Activated CD8-positive, alpha-beta memory T cell treated with anti-CD3 and anti-CD28 coated beads, Interleukin-2, amount 50 U/mL, for 48 hours (primary cell): Measurements from ENCODE around the gene OSBP2.

ENCODE experiments used
- DNase-seq: peaks from one replicate; pipeline ENCODE4 v3.0.0-alpha.2; 2020

Gene OSBP2

DNA sequence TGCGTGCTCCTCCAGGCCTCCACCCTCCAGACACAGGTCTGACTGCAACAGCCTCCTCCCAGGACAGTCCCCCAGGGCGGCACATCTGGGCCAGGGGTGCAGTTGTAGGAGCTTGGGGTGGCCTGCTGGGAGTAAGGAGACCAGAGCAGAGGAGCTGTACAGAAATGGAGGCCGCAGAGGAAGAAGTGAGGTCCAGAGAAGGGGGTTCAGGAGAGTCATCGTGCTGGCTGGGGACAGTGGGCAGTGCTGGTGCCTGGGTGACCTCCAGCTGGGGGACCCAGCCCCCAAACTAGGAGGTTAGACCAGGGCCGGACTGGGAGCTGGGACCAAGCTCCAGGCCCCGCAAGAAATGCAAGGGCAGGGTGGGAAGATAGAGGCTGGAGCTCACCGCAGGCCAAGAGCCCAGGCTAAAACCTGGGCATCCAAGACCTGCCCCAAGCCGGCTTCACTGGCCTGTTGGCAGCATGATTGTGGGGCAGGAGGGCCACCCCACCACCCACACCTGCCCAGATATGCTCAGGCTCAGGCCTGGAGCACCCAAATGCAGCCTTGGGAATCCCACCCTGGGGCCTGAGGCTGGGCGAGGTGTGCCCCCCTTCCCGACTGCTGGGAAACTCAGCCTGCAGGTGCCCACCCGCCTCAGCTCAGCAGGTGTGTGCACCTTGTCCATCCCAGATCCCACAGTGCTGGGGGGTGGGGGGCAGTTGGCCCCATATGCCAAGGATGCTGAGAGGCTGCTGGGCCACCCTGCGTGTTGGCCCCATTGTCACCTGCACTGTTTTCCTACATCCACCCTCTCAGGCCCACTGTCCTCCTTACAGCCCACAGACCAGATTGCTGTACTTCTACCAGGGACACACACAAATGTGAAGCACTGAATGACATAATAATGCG, 177.0 kb downstream of the OSBP2 start:
- DNase-seq, result no peak

- DNase-seq, result no peak
These were observed 177.8 kb downstream of the OSBP2 start for GRCh38 chr22:30872285-30873041.

- no peak for DNase-seq
These were observed 178.5 kb downstream of the OSBP2 start for GRCh38 chr22:30873086-30873650.

DNA sequence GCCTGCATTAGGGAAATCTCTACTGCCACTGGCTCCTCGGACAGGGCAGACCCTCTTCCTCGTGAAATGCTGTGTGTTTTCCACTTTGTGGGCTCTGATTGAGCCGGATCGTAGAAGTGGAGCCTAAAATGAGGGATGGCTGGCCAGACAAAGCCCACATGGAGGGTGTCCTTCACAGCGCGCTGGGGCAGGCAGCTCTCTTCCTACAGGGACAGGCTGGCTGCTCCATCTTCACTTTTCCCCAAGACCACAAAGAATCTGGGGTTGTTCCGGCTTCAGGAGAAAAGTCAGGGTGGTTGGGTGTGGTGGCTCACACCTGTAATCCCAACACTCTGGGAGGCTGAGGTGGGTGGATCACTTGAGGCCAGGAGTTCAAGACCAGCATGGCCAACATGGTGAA, 179.0 kb downstream of the OSBP2 start:
- no peak for DNase-seq

GRCh38 chr22:30874431-30875370, 180.0 kb downstream of the OSBP2 start:
- no peak for DNase-seq

- DNase-seq, result no peak
These were observed 181.0 kb downstream of the OSBP2 start for GRCh38 chr22:30875481-30876215.

GRCh38 chr22:30876221-30876751, 181.6 kb downstream of the OSBP2 start:
- no peak for DNase-seq

GRCh38 chr22:30876915-30877553, 182.4 kb downstream of the OSBP2 start:
- DNase-seq, result no peak

DNA sequence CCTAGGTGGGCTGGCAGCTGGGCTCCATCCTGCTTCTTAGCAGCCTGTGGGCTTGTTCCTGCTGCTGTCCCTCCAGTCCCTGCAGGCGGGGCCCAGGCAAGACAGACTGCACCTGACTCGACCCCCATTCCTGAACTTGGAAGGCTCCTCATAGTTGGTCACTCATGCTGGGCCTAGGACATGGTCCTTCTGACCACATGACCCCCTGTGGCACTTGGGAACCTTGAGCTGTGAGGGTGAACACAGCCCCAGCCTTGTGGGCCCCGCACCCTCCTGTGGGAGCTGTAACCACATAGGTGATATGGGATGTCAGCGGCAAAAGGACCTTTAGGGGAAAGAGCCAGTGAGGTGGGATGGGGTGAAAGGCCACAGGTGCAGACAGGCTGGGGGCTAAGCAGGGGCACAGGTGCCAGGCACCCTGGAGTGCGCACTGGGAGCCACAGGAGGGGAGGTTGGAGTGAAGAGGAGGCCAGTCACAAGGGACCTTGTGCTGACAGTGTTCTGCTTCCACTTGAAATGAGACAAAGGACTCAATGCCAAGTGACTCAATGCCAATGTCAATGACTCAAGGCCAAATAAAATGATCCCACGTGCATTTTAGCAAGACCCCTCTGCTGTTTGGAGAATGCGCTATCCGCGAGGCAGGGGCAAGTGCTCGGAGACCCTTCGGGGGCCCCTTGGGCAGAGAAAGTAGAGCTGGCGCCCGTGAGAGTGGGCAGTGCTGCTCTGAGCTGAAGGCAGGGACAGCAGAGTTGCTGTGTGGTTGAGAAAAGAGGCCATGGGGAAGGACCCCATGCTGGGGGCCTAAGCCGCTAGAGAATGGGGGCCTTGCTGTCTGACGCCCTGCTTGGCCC, 183.2 kb downstream of the OSBP2 start:
- DNase-seq, result no peak

GRCh38 chr22:30878516-30879414, 184.1 kb downstream of the OSBP2 start:
- DNase-seq, result no peak

GRCh38 chr22:30879415-30879797, 184.7 kb downstream of the OSBP2 start:
- no peak for DNase-seq

DNA sequence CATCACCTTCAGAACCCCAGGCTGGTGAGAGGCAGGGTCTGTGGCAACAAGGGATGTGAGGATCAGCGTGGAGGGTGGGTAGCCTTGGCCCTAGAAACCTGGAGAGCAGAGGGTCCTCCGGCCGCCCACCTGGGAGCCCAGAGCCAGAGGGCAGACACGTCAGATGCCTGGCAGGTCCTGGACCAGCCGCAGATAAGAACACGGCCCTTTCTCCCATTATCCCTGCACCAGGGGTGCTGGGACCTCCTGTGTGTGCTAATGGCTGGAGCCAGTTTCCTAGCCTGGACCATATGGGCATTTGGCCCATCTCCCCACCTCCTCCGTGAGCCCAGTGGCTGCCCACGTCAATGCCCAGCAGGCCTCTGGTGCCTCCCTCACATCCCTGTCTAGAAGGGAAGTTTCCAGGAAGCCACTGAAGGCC, 185.5 kb downstream of the OSBP2 start:
- DNase-seq, result no peak

- no peak for DNase-seq
These were observed 186.2 kb downstream of the OSBP2 start for GRCh38 chr22:30880847-30881246.

- DNase-seq, result no peak
These were observed 186.9 kb downstream of the OSBP2 start for GRCh38 chr22:30881361-30882183.

DNA sequence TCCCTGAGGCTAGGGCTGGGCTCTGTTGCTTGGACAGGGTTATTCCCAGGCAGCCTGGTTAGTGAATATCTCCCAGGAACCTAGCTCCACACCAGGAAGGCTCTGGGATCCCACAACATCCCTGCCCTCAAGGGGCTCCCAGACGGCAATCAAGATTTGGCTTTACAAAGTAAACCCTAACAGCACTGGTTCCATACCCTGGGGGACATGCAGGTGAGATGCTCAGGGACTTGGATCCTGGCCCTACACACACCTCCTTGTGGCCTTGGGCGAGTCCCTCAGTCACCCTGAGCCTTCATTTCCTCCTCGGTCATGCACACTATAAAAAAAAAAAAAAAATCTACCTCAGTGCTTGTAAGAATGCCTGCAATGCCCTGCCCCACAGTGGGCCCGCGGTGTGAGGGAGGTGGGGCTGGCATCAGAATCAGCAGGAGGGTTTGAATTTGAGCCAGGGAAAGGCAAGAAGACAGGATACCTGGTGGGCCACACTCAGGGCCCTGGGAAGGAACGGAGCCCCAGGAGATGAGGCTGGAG, 187.6 kb downstream of the OSBP2 start:
- DNase-seq, result no peak

DNA sequence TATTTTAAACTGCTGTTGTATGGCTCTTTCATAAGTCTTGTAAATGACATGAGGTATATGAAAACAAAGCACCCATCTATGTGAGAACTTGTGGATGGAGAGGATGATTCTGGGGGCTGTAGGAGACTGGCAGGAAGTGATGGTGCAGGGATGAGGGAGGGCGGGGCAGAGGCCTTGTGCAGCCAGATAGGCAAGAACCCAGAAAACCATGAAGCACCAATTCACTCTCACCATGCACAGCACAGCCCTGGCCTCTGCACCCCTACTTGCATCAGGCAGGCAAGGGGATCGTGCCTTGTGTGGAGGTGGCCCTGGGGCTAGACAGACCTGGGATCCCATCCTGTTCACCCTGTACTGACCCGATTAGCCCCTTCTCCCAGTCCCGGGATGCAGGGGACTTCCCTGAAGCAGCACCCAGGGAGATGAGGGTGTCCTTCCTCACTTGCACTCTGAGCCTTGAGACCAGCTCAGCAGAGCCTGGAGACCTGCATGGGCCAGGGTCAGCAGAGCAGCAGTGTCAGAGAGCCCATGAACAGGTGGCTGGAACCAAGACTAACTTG, 188.4 kb downstream of the OSBP2 start:
- DNase-seq, result no peak

- no peak for DNase-seq
These were observed 189.0 kb downstream of the OSBP2 start for GRCh38 chr22:30883586-30884145.
